ENCODE results near the gene ARHGEF16. TPM values are rescaled to one million over a fixed set of nuclear protein-coding genes. Genes with fewer than 3 reads are reported as not detected.

ARHGEF16 gene
- polyA plus RNA-seq, 3 donors = 19.4 to 27.6 (median 25.8) TPM

GRCh38 chr1:3515774-3516480, 61.5 kb downstream of the ARHGEF16 start:
- no peak for DNase-seq

GRCh38 chr1:3516481-3516869, 62.0 kb downstream of the ARHGEF16 start:
- no peak for DNase-seq

- DNase-seq = no peak
These were observed 62.6 kb downstream of the ARHGEF16 start for GRCh38 chr1:3516911-3517675.

DNA sequence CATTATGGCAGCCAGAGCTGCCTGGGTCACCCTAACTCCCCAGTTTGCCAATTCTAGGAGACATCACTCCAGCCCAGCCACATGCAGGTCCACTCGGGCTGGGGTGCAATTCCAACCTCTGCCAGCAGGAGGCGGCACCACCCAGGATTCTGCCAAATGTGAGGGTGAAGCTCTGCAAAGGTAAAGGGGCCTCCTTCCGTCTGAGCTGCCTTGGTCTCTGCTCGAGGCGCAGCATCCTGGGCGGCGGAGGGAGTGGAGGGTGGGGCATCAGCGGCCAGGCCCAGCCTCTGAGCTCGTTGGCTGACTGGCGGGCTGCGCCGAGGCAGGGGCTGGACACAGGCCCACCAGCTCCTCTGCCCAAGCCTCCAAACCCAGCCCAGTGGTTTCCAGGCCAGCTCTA, 63.8 kb downstream of the ARHGEF16 start:
- DNase-seq = no peak

DNA sequence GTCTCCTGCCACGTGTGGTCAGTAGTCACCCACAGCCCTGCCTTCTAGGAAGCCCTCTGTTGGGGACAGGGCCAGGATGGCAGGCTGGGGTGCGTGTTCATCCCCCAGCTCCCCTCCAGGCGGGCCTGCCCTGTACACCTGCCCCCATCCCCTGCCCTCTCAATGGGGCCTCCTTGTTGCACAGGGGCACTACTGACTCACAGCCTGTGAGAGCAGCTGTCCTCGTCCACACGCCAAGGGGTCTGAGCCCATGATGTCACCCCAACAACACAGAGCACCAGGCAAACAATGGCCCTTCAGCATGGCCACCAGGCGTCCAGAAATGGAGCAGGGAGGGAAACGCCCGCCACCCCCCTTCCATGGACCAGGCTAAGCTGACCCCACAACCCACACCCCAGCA, 64.3 kb downstream of the ARHGEF16 start:
- no peak for DNase-seq

DNA sequence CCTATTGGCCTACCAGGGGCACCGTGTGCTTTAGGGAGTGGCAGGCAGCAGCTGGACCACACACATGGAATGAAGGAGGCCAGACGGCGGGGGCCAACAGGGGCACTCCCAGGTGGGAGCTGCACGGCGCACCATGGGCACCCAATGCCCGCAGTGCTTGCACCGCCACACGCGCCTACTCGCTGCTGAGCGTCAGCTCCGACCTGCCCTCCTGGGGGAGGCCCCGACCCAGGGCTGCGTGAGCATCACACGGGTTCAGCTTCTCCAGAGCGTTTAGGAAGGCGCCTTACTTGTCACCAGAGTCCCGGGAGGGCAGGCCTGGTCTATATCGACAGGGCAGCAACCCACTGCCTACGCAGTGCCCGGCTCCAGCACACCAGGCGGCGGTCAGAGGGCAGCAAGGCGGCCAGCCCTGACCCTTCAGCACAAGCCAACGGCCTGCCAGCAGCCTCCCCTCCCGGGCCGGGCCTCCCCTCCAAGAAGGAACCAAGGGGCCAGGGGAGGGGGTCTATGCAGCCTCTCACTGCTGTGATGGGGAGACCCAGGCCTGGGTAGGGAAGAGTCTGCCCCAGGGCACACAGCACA, 64.9 kb downstream of the ARHGEF16 start:
- no peak for DNase-seq

GRCh38 chr1:3520419-3521378, 66.2 kb downstream of the ARHGEF16 start:
- no peak for DNase-seq

- DNase-seq = no peak
These were observed 67.0 kb downstream of the ARHGEF16 start for GRCh38 chr1:3521426-3521825.

DNA sequence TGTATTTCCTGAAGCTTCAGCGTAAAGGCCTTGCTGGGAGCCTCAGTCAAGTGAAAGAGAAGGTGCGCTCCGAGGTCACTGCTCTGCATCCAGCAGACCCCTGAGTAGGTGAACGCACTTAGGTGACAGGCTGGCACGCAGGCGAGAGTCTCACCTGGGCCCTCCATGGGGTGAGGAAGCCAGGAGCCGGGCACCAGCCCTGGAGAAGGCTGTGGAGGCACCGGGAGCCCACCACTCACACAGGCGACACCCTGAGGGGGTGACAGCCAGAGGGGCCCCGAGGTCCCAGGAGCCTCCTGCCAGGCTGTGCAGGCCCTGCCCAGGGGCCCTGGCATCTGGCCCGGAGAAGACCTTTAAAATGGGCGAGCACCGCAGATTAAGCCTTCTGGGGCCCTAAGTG, 67.6 kb downstream of the ARHGEF16 start:
- no peak for DNase-seq

DNA sequence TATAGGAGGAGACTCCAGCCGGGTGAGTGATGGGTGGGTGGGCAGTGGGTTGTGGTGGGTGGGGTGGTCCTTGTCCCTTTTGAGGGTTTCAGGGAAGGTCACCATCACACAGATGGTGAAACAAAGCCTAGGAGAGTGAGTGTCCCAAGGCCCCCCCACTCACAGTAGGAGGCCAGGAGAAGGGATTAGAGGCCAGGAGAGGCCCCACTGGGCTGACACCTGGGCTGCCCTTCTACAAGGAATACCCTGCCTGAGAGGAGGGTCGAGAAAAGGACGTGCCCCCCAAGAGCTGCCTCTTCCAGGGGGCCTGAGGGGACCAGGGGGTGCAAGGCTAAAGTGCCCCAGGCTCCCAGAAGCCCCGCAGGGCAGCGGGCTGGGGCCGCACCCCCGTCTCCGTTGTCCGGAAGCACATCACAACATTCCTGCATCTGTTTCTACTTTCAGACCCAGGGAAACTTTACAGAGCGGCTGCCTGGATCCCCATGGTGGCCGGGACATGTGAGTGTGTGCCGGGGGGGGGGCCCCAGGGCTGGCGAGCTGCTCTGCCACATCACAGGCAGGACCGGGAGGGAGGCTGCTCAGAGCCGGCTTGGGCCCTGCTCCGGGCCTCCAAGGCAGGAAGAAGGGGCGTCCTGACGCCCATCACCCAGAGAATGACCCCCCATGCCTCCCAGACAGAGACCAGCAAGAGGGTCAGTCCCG, 68.2 kb downstream of the ARHGEF16 start:
- no peak for DNase-seq

- DNase-seq = no peak
These were observed 69.5 kb downstream of the ARHGEF16 start for GRCh38 chr1:3523980-3524379.

DNA sequence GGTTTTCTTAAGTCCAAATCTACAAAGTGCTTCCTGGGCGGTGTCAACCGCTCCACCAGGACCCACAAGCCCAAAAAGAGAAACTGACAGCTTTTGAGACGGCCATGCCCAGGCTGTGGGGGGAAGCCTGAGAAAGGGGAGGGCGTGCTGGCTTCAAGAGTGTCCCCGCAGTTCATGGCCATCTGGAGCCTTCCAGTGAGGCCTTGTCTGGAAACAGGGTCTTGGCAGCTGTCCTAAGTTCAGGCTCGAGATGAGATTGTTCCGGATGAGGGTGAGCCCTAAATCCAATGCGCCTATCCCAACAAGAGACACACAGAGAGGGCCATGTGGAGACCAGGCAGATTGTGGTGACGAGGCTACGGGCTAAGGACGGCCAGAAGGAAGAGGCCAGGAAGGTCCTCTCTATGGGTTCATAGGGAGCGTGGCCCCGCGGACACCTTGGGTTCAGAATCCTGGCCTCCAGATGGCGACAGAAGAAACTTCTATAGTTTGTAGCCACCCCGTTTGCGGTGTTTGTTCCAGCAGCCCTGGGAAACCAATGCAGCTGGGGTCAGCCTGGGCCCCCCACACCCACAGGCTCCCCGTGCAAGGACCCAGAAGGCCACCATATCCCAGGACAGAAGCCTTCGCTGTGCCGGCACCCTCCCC, 70.2 kb downstream of the ARHGEF16 start:
- DNase-seq = no peak

DNA sequence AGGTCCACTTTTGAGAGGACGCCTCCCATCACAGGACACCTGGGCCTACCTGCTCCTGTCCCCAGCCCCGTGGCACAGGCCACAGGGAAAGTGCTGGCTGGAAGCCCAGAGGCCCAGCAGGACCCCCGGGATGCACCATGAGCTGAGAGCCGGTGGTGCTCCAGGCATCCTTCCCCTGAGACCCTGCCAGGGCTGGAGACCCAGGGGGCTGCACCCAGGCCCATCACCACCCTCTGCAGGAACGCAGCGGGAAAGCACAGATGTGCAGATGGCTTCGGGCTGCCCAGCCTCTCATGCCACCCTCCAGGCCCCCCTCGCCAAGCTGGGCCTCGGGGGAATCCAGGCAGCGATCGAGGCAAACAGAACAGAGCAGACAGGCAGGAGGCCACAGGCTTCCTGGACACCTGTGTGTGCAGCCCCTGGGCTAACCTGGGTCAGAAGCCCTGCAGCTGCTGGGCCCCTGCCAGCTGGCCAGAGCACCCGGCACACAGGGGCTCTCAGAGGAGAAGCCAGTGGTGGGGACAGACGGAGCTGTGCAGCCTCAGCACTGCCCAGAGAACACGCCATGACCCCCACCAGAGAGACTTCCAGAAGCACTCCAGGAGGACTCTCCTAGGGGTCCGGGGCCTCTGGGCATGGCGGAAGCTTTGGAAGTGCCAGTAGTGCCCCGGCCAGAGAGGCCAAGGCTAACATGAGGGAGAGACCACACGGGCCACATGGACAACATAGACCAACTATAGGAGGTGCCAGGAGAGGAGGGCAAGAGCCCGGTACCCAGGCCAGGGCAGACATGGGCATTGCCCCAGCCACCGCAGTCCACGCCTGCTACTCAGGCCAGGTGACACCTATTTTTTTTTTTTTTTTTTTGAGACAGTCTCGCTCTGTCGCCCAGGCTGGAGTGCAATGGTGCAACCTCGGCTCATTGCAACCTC, 71.4 kb downstream of the ARHGEF16 start:
- no peak for DNase-seq

GRCh38 chr1:3527774-3528173, 73.3 kb downstream of the ARHGEF16 start:
- DNase-seq = no peak

DNA sequence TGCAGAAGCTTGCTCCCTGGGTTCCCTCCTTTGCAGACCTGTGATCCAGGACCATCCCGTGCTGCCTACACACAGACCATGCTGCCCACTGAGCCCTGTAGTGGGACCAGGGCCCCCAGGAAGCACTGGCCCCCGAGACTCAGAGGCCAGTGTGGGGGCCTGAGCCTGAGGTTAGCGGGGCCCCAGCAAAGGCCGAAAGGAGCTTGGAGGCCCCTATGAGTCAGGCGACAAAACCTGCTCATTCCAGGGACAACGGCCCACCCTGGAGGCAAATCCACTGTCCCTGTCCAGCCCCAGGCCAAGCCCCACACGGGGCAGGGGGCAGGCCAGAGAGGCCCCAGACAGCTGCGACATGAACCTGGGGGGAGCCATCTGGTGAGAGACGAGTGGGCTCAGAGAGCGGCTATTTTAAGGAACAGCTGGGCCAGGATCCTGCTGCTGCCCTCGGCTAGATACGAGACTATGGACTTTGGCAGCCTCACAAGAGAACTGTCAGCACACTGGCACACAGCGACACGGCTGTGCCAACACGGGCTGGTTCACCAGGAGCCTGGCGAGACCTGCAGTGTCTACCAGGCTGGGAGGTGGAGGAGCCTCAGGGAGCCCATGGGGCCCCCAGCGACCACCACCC, 74.7 kb downstream of the ARHGEF16 start:
- no peak for DNase-seq

DNA sequence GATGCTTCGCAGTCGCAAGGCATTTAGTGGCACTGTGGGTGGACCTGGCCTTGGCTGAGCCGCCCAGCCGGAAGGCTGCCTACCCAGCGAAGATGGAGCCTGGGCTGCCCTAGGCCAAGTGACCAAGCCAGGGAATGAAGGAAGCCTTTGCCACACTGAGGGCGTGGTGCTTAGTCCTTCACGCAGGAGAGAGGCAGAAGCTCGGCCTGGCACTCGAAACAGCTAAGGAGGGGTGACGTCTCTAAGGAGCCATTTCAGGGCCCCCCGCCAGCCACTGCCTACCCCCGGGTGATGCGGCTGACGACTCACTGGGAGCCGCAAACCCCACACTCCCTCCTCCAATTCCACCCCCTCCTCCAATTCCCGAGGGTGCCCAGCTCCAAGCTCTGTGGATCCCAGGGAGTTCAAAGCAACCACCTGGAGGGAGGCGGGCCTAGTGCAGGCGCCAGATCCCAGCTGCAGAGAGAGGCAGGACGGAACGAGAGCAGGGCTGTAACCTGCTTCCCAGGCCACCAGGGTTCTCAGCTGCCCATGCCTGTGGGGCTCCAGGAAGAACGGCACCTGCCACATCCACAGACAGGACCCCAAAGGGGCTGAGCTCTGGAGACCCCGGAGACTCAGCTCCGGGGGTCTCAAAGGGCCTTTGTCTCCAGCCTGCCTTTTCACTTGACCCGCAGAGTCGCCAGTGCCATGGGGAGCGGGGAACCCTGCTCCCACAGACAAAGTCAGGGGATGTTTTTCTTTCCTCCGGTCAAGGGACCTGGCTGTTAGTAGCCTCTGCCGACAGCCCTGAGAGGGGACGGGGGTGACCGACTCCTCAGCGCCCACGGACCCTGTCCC, 75.8 kb downstream of the ARHGEF16 start:
- no peak for DNase-seq
